HG03442 (cell line): ENCODE results near the gene SRRM4.
"Not testable (repeated sequence)": the region's sequence is repeated elsewhere in the genome, so short reads cannot be mapped to it uniquely, and the experiment has no call there.

ENCODE experiments used
- ATAC-seq: cut with Tn5 transposase; IDR thresholded peaks from one replicate; pipeline ENCODE4 v1.9.1; 2021; ENCODE audit warnings: mild to moderate bottlenecking, moderate library complexity; ENCODE audit not compliant: unreplicated experiment

SRRM4 gene

DNA sequence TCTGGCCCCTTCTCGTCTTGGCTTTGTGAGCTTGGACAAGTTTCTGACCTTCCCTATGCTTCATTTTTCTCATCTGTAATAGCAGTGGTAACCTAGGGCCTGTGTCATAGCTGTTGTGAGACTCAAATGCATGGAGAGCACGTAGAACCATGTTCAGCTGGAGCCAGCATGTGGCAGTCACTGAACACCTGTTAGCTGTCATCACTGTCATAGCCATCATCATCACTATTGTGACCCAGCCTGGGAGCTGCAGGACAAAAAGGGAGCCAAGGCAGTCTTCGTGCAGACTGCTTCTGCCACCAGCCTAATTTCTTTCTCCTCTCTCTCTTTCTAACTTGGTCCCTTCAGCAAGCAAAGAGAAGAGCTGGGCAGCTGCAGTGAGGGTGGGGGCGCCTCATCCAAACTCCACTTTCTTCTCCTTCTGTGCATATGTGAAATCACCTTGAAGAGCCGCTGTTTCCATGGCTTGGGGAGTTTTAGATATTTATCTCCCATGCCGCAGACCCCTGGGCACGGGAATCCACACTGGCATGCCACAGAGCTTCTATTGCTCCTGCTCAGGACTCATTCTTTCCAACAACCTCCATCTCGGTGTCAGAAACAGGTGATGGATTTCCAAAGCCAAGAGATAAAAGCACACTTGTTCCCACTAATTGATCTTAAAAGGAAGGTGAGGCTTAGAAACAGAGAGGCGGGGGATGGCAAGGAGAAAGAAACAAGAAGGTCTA lies 87.0 kb downstream of the SRRM4 start:
- ATAC-seq = no peak

DNA sequence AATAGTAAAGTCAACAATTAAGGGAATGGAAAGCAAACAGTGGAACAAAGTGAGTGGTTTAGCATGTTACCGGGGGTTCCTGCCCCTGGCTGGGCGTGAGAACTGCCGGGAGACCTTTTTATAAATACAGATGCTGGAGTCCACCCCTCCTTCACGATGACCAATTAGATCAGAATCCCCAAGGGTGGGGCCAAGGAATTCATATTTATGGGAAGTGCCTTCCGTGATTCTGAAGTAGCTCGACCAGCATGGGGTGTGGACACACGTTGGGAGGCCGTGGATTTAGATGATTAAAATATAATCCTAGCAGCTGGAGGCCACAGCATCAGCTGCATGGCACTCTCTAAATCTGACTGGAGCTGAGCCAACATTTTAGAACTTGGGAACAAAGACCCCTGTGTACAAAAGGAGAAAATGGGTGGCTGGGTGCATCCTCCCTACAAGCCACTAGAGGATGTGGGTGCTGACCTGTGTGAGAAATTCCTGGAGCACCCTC lies 87.9 kb downstream of the SRRM4 start:
- no peak for ATAC-seq

DNA sequence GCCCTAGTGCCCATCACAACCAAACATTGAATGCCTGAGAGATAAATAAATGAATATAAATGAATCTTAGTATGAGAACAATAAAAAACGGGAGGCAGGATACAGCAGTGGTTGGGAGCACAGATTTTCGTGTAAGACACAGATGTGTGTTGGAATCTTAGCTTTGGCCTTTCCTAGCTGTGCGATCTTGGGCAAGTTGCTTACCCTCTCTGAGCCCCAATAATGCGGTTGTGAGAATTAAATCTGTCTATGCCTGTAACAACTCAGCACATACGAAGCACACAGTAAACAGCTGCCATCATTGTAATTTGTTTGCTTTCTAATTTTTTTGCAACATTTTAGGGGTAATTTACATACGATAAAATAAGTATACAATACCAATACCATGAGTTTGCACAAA lies 89.8 kb downstream of the SRRM4 start:
- ATAC-seq = no peak

DNA sequence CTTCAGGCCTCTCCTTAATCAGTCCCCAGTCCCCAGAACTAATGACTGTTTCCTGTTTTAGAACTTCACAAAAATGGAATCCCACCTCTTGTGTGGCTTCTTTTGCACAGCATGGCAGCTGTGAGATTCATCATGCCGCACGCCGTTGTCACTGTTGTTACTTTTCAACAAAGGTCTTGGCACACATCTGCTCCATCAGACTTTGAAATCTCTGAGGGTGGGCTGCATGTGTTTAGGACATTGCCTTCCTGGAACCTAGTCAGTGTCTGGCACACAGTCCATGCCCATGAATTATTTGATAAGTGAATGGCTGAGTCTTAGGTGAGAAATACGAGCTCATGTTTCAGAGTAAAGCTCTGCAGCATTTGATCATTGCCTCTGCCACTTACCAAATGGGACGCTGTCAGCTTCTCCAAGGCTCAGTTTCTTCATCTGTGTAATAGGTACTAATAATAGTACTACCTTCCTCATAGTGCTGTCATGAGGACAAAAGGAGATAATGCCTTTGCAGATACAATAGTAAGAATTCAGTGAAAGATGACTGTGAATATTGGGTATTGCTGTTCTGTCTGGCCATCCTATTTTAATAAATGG lies 90.4 kb downstream of the SRRM4 start:
- no peak for ATAC-seq

DNA sequence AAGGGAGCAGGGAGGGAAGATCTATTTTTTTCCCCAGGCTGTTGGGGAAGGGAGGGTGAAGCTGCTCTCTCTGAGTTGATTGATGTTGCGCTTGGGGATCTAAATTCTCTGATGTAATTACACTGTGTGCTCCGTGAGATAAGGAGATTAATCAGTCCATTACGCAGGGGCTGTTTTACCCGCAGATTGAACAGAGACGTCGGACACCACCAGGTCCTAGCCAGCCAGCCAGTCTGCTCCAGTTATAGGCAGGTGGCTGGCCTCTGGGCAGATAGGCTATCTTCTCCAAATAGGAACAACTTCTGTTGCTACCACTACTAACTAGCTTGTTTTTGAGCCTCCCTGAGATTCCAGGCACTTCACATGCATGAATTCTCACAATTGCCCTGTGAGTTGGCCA lies 91.1 kb downstream of the SRRM4 start:
- ATAC-seq = no peak

DNA sequence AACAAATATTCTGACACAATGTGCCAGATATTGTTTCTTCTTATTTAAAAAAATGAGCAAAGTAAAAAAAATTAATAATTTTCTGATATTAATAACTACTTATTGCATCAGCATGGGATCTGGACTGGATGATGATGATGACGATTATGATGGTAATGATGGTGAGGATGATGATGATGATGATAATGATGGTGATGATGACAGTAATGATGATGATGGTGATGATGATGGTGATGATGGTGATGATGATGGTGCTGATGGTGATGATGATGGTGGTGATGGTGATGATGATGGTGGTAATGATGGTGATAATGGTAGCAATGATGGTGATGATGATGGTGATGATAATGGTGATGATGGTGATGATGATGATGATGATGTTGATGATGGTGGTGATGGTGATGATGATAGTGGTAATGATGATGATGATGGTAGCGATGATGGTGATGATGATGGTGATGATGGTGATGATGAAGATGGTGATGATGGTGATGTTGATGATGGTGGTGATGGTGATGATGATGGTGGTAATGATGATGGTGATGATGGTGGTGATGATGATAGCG lies 94.0 kb downstream of the SRRM4 start:
- no peak for ATAC-seq

DNA sequence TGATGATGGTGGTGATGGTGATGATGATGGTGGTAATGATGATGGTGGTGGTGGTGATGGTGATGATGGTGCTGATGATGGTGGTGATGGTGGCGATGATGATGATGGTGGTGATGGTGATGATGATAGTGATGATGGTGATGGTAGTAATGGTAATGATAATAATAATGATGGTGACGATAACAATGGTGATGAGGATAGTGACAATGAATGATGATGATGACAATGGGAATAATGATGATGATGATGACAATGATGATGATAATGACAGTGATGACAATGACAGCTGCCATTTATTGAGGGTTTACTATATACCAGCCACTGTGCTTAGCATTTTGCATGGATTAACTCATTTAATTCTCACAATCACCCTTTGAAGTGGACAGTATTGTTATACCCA lies 94.6 kb downstream of the SRRM4 start:
- no peak for ATAC-seq

DNA sequence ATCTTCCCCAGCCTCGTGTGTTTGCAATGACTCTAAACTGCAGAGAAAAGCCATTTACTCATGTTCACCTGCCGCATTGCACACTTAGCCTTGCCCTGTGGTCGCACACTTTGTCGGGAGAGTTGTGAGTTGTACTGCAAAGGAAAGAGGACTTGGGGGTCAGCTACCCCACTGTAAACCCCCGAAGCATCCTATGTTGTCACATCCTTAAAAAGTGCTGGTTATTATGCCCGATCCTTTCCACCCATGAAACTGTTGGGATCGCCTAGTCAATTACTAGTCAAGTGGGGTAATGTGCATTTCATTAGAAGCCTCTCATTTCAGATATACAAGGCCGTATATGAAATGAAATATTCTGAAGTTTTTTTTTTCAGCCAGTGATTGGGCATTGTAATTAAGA lies 98.2 kb downstream of the SRRM4 start:
- no peak for ATAC-seq

DNA sequence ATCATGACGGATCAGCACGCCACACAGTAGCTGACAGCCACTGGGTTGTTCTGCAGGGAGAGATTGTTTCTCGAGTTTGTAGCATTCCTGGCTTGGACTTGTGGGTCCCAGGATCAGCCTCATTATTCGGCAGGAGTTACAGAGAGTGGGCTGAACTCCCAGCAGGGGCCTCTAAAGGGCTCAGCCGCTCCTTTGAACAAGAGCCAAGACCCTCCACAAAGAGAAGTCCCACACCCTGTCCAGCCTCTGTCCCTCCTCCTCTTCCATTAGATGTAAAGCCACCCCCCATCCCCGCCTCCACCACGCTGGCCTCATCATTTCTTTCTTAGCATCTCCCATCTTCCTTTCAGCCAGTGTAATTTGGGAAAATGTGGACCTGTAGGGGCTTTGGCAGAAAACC lies 100.7 kb downstream of the SRRM4 start:
- ATAC-seq = no peak

DNA sequence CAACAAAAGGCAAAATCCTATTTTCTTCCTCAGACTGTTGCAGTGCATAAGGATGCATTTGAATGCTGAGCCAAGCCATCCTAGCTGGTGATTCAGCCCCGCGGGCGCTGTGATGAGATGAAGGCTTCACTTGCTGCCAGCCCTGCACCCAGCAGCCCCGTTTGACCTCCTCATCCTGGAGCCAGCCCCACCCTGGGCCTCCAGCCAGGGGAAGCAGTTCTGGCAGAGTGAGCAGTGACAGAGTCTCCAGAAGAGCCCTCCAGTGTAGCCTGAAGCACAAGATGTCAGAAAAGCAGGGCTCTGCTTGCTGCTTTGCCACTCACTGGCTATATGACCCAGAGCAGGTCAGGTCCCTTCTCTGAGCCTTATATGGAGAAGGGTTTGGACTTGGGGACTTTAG lies 101.2 kb downstream of the SRRM4 start:
- ATAC-seq = no peak

DNA sequence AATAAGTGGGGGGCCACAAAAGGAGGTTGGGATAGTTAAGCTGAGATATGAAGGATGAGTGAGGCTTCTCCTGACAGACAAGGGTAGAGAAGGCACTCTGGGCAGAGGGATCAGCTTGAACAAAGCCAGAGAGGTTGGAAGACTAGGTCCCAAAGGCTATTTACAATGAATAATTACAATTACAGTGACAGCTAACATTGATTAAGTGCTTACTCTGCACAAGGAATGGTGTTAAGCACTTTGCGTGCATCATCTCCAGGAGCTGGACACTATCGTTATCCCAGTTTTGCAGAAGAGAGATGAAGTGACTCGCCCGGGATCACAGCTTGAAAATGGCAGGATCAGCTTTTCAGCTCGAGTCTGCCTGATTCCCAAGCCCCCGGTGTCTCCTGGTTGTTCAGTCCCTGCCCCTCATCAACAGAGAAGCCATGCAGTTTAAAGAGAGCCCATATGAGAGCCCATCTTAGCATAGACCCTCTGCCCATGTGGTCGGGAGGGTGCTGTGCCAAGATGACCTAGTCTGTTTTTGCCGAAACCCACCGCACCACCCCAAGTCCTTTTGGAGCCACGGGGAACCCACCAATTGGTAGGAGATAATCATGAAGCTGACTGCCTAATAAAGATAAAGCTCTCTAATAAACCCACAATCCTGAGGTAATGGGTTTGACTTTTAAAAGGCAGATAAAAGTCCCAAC lies 107.5 kb downstream of the SRRM4 start:
- ATAC-seq = no peak

DNA sequence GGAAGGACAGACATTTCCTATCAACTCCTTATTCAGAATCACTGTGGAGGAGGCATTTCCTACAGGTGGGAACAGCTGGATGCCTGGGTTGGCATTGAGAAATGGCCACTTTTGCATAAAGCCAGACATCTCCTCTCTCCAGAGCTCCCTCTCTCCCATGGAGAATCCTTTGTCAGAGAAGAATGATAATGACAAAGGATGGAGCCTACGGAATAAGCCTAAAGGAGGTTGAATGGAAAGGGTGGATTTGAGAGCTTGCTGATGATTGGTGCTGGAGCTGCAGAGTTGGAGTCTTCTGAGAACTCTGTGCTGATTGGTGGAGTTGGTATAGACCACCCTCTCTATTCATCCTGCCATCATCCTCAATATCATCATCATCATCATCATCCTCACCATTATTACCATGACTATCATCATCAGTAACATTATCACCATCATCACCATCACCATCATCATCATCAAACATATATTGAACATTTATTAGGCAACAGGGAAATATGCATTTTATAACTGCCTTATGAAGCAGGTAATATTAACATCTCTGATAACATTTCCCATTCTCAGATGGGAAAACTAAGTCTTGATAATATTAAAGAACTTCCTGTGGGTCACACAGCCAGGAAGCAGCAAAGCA lies 108.2 kb downstream of the SRRM4 start:
- ATAC-seq = no peak

DNA sequence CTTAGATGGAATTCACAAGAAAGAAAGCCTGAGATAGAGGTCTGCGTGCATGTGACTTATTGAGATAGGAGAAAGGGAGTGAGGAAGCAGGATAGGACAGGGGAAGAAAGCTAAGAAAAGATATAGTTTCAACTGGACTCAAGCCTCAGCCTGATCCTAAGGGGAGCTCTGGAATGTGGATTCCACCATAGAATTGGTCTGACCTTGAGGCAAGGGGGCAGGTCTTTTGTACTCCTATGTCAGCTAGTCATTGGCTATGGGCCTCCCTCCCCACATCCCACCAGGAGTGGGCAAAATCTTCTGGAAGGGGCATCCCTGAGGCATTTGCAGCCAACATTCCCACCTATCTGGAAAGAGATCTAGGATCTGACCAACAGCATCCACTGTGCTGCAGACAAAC lies 108.9 kb downstream of the SRRM4 start:
- ATAC-seq = no peak

DNA sequence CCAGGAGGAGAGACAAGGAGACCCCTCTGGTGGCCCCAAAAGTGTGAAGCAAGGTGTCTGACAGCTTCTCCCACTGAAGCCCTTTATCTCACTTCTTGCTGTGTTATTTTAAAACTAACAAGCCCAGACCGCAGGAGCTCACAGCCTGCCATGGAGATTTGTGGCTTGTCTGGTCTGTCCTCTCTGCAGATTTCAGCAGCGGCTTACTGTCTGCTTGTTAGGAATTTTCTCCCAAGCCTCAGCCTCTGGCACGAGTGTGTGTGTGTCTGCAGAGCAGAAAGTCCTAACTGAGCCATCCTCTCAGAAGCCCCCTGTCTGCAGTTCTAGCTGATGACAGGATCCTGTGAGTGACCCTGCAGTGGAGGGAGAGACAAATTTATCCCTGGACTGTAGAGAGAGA lies 109.5 kb downstream of the SRRM4 start:
- ATAC-seq = no peak

DNA sequence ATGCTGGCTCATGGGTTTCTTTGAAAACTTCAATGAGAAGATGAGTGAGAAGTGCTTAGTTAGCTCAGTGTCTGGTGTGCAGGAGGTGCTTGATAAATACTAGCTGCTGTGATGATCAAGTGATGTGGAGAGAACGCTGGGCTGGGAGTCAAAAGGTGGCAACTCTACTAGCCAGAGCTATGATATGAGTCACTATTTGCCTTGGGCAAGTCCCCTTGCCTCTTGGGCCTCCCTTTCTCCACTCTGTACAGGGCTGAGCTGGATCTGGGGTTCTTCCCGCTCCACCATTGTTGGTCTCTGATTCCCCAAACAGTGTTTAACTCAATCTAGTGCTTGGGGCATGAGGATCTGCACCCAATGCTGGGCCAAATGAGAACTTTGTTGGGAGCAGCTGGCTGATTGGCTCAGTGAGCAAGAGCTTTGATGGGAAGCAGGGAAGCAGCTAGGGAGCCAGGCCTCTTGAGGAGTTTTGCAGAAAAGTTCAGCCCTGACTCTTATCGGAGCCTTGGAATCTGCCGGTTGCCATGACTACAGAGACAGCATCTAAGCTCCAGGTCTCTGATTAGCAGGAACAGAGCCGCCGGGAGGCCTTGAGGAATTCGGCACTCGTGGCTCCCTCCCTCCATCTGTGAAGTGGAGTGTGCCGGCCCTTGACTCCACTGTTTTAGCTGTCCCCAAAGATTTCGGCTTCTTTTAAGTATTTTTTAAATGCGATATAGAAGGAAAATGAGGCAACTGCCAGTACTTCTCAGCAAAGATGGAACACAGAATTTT lies 115.3 kb downstream of the SRRM4 start:
- no peak for ATAC-seq

DNA sequence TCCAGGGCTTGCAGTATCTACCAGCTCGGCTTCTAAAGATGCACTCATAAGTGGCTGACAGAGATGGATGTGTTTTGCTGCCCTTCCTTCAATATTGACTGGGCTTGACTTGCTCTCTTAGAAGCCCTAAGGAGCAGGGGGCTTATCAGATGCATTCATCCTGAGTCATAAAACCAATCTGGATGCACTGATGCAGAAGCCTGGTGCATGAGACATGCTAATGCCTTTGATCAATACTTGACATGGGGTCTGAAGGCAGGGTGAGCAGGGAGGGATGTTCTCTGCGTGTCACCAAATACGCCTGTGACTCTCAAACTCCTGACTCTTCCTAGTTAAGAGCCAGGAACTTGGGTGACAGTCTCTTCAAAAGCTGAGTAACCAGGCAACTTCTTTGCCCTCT lies 119.6 kb downstream of the SRRM4 start:
- no peak for ATAC-seq

DNA sequence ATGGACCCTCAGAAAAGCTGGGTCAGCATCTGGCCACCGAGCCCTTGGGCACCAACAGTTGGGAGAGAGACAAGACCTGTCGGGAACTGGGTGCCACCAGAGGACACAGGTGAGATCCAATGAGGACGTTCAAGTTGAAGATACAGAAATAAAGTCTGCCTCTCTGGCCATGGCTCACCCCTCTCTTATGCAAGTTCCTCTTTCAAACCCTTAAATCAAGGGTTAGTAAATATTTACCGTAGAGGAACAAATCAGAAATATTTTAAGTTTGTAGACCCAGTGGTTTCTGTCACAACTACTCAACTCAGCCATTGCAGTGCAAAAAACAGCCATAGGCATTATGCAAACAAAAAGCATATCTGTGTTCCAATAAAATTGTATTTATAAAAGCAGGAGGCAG lies 120.9 kb downstream of the SRRM4 start:
- no peak for ATAC-seq

DNA sequence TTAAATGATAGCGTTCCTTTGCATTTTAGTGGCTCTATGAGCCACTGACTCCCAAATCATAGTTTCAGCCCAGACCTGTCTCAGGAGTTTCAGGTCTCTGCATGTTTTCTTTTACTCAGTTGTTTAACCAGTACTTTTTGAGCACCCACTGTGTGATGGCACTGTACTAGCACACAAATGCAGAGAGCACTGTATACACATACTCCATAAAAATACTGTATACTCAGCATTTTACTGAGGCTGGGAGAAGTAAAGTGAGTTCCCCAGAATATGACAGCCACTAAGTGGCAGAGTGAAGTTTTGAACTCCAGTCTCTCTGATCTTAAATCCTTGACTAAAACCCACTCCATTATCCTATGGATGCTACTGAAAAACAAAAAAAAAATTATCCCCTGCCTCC lies 121.4 kb downstream of the SRRM4 start:
- no peak for ATAC-seq

DNA sequence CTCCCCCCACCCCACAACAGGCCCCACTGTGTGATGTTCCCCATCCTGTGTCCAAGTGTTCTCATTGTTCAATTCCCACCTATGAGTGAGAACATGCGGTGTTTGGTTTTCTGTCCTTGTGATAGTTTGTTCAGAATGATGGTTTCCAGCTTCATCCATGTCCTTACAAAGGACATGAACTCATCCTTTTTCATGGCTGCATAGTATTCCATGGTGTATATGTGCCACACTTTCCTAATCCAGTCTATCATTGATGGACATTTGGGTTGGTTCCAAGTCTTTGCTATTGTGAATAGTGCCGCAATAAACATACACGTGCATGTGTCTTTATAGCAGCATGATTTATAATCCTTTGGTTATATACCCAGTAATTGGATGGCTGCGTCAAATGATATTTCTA lies 123.6 kb downstream of the SRRM4 start:
- not testable (repeated sequence) for ATAC-seq

DNA sequence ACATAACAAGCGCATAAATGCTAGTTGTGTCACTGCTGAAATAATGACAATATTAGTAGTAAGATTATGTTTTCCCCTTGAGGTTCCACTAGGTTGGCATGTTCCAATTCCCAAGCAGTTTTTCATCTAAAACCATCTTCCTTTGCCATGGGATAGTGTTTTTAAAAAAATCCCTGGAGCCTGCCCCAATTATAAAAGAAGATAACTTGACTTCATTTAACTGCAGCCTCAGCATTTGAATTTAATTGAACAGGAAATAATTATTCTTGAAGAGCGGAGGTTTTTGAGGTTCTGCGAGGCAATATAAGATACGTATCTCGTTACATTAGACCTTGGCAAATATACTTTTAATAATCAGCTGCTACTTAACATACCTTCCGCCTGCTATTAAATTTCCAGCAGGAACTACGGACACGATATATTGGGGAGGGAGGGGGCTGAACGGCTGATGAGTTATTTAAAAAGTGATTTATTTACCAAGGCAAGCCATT lies 132.2 kb downstream of the SRRM4 start:
- no peak for ATAC-seq
